Testis (tissue), 2 donors: ENCODE results near the gene ZNF276.

ENCODE experiments used
- CTCF ChIP-seq, 3 experiments: fragments of 450-650 bp in 2 of 3; fragments of 200-600 bp in 1 of 3; sonication (generic) in 1 of 3; IDR thresholded peaks; one replicate each; pipeline ENCODE4 v1.5.1; 2016 to 2019; ENCODE audit warnings: antibody characterized with exemption in 3 of 3, mild to moderate bottlenecking in 2 of 3, moderate library complexity in 1 of 3
- POLR2A ChIP-seq: fragments of 450-650 bp; IDR thresholded peaks from one replicate; pipeline ENCODE4 v1.6.1; 2017; ENCODE audit warnings: antibody characterized with exemption, mild to moderate bottlenecking, moderate library complexity

- TF ChIP-seq POLR2A: no peak
- no peak for TF ChIP-seq CTCF (IDR thresholded peaks at IDR 0.05)
Measured at GRCh38 chr16:89738072-89738377, 16.7 kb downstream of the ZNF276 start.
